ENCODE data around the gene ARHGEF4.

GRCh38 chr2:131063501-131064283 lies 227.0 kb downstream of the ARHGEF4 start:
- TF ChIP-seq, protein P1, sequence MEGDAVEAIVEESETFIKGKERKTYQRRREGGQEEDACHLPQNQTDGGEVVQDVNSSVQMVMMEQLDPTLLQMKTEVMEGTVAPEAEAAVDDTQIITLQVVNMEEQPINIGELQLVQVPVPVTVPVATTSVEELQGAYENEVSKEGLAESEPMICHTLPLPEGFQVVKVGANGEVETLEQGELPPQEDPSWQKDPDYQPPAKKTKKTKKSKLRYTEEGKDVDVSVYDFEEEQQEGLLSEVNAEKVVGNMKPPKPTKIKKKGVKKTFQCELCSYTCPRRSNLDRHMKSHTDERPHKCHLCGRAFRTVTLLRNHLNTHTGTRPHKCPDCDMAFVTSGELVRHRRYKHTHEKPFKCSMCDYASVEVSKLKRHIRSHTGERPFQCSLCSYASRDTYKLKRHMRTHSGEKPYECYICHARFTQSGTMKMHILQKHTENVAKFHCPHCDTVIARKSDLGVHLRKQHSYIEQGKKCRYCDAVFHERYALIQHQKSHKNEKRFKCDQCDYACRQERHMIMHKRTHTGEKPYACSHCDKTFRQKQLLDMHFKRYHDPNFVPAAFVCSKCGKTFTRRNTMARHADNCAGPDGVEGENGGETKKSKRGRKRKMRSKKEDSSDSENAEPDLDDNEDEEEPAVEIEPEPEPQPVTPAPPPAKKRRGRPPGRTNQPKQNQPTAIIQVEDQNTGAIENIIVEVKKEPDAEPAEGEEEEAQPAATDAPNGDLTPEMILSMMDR (IDR thresholded peaks at IDR 0.05) = no peak
- TF ChIP-seq POLR2A (IDR thresholded peaks at IDR 0.05) = no peak
